ENCODE data around the gene FCHSD2. TPM values are rescaled to one million over a fixed set of nuclear protein-coding genes. Genes with fewer than 3 reads are reported as not detected.

The FCHSD2 gene
- total RNA-seq, 4 donors from 2014 or later = 20.4 to 42.4 (median 26.4) TPM

- no peaks in the 10 kb centered on the region for H3K27me3 ChIP-seq
- 92% methylated on average over 1 of the region's 1 CpG for WGBS
- H3K36me3 ChIP-seq = no peaks in the 10 kb centered on the region
- H3K4me1 ChIP-seq = no peaks in the 10 kb centered on the region
- no peak for DNase-seq (ENCODE audit: extremely low spot score)
- H3K9me3 ChIP-seq = no peaks in the 10 kb centered on the region
- no peak overlapping the region for H3K4me3 ChIP-seq
- intact Hi-C loops (cut with DNase I) = no loop called here
- H3K27ac ChIP-seq (replicated peaks in 1 of 4) = no peak overlapping the region
- TF ChIP-seq POLR2A (IDR thresholded peaks at IDR 0.05; ENCODE audit: low read depth) (no peak), POLR2AphosphoS5 (IDR thresholded peaks at IDR 0.05) (no peak), EP300 (IDR thresholded peaks at IDR 0.05) (no peak), CTCF (IDR thresholded peaks at IDR 0.05) (no peak)
Measured at GRCh38 chr11:72947229-72947628, 194.9 kb downstream of the FCHSD2 start.

DNA sequence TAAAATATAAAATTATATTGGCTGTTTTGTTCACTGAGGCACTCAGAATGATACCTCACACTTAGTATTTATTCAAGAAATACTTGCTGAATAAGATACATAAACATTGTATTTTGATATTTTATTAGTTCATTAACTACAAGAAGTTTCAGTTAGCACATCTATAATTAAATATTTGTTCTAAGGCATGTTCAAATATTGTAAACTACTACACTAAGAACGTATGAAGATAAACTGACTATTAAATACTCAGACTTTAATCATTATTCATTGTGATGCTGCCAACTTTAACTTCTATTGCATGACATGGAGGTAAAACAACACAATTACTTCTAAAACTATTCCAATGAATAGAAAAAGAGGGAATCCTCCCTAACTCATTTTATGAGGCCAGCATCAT lies 198.5 kb downstream of the FCHSD2 start:
- no peak overlapping the region for H3K27ac ChIP-seq (replicated peaks in 1 of 4)
- intact Hi-C loops (cut with DNase I) = no loop called here
- 31% methylated on average over 1 of the region's 1 CpG for WGBS

DNA sequence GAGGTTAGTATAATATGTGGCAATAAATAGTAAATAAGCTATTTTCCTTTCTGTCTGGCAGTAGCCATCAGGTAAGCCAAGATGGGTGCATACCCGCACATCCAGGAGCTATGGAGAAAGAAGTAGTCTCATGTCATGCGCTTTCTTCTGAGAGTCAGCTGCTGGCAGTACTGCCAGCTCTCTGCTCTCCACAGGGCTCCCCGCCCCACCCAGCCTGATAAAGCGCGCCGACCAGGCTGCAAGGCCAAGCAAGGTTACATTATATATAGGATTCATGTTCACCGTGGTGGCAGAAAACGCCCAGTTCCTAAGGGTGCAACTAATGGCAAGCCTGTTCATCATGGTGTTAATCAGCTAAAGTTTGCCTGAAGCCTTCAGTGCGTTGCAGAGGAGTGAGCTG lies 201.7 kb downstream of the FCHSD2 start:
- Histone ChIP-seq H3K27me3 (no peaks in the 10 kb centered on the region), H3K27ac (replicated peaks in 1 of 4) (no peak overlapping the region), H3K4me3 (no peak overlapping the region), H3K4me1 (peaks cover 0 to 15% (median 8%) of the 10 kb centered on the region in 4 donors), H3K9me3 (no peaks in the 10 kb centered on the region), H3K36me3 (no peaks in the 10 kb centered on the region)
- WGBS = 93% methylated on average over 9 of the region's 9 CpGs
- intact Hi-C loops (cut with DNase I) = no loop called here
- DNase-seq (ENCODE audit: extremely low spot score) = no peak
- no peak for TF ChIP-seq POLR2AphosphoS5 (IDR thresholded peaks at IDR 0.05)
- TF ChIP-seq CTCF (IDR thresholded peaks at IDR 0.05) = no peak
- TF ChIP-seq POLR2A (IDR thresholded peaks at IDR 0.05; ENCODE audit: low read depth) = no peak

More for the DNA sequence above, 198.5 kb downstream of the FCHSD2 start:
- H3K27me3 ChIP-seq = no peaks in the 10 kb centered on the region
- TF ChIP-seq EP300 (IDR thresholded peaks at IDR 0.05) (no peak), POLR2AphosphoS5 (IDR thresholded peaks at IDR 0.05) (no peak), POLR2A (IDR thresholded peaks at IDR 0.05; ENCODE audit: low read depth) (no peak)
- no peaks in the 10 kb centered on the region for H3K36me3 ChIP-seq
- H3K9me3 ChIP-seq = no peaks in the 10 kb centered on the region
- DNase-seq (ENCODE audit: extremely low spot score) = no peak
- no peak overlapping the region for H3K4me3 ChIP-seq
- H3K4me1 ChIP-seq = peaks cover 0 to 11% (median 6%) of the 10 kb centered on the region in 4 donors

DNA sequence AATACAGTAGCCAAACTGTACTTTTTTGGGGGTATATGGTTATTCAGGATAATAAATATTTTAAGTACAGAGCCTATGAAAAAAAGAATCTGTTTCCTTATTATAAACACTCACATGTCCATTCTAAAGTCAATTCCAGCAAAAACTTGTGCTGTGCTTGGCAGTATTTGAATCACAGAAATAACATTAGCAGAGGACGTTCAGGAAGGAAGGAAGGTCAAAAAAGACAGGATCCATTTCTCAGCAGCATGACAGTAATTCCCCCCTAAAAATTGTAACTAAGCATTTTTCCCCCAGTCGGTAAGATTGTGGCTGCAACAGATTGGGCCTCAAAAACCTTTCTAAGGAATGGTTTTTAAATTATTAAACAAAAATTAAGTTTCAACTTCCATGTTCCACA lies 203.1 kb downstream of the FCHSD2 start:
- TF ChIP-seq CTCF (IDR thresholded peaks at IDR 0.05) (no peak), EP300 (IDR thresholded peaks at IDR 0.05) (no peak), POLR2AphosphoS5 (IDR thresholded peaks at IDR 0.05) (no peak), POLR2A (IDR thresholded peaks at IDR 0.05; ENCODE audit: low read depth) (no peak)
- WGBS = 40% methylated on average over 2 of the region's 2 CpGs
- H3K9me3 ChIP-seq = no peaks in the 10 kb centered on the region
- no peak for DNase-seq (ENCODE audit: extremely low spot score)
- H3K36me3 ChIP-seq = no peaks in the 10 kb centered on the region
- H3K4me3 ChIP-seq = no peak overlapping the region
- H3K4me1 ChIP-seq = peaks cover 0 to 16% (median 11%) of the 10 kb centered on the region in 4 donors
- H3K27ac ChIP-seq (replicated peaks in 1 of 4) = no peak overlapping the region
- intact Hi-C loops (cut with DNase I) = no loop called here
- no peaks in the 10 kb centered on the region for H3K27me3 ChIP-seq

GRCh38 chr11:72937439-72937838 lies 204.7 kb downstream of the FCHSD2 start:
- no peak for TF ChIP-seq POLR2AphosphoS5 (IDR thresholded peaks at IDR 0.05)
- Histone ChIP-seq H3K4me3 (no peak overlapping the region), H3K4me1 (peaks cover 0 to 16% (median 11%) of the 10 kb centered on the region in 4 donors), H3K9me3 (no peaks in the 10 kb centered on the region), H3K27ac (replicated peaks in 1 of 4) (no peak overlapping the region), H3K27me3 (no peaks in the 10 kb centered on the region), H3K36me3 (no peaks in the 10 kb centered on the region)
- WGBS = 81% methylated on average over 4 of the region's 4 CpGs
- intact Hi-C loops (cut with DNase I) = no loop called here
- DNase-seq (ENCODE audit: extremely low spot score) = no peak

- TF ChIP-seq POLR2A (IDR thresholded peaks at IDR 0.05; ENCODE audit: low read depth) = no peak
- no peak for TF ChIP-seq EP300 (IDR thresholded peaks at IDR 0.05)
- TF ChIP-seq CTCF (IDR thresholded peaks at IDR 0.05) = no peak
- TF ChIP-seq POLR2AphosphoS5 (IDR thresholded peaks at IDR 0.05) = no peak
- H3K36me3 ChIP-seq = no peaks in the 10 kb centered on the region
- intact Hi-C loops (cut with DNase I) = no loop called here
- peaks cover 0 to 16% (median 11%) of the 10 kb centered on the region in 4 donors for H3K4me1 ChIP-seq
- H3K27me3 ChIP-seq = no peaks in the 10 kb centered on the region
- H3K9me3 ChIP-seq = no peaks in the 10 kb centered on the region
- no peak for DNase-seq (ENCODE audit: extremely low spot score)
- no peak overlapping the region for H3K4me3 ChIP-seq
- no peak overlapping the region for H3K27ac ChIP-seq (replicated peaks in 1 of 4)
Measured at GRCh38 chr11:72935700-72936099, 206.4 kb downstream of the FCHSD2 start.
